KG1 (cell line): ENCODE data around the gene KLF3.

Experiments
- DNase-seq: peaks from one replicate; lab custom pipeline; 2025; lab: John Stamatoyannopoulos, UW

The KLF3 gene

GRCh38 chr4:38743866-38744265 lies 79.9 kb downstream of the KLF3 start:
- DNase-seq: no peak

GRCh38 chr4:38745881-38746280 lies 81.9 kb downstream of the KLF3 start:
- no peak for DNase-seq

GRCh38 chr4:38747629-38748028 lies 83.6 kb downstream of the KLF3 start:
- no peak for DNase-seq

GRCh38 chr4:38749336-38749735 lies 85.3 kb downstream of the KLF3 start:
- no peak for DNase-seq
